Lung (tissue), 12 donors: ENCODE results near the gene LUZP4. TPM values are rescaled to one million over a fixed set of nuclear protein-coding genes. Genes with fewer than 3 reads are reported as not detected.

ENCODE experiments used
- ATAC-seq: fragments of 200-7000 bp; cut with Tn5 transposase; one replicate; pipeline ENCODE4 v1.9.1; 2020; ENCODE audit warnings: moderate number of reproducible peaks; ENCODE audit not compliant: insufficient read depth, low FRiP score
- DNase-seq, 3 donors: peaks; one replicate each; pipeline ENCODE4 v3.0.0-alpha.2; 2013 to 2017
- H3K27ac ChIP-seq, 2 donors: one replicate each; pipeline ENCODE4 v1.5.1; 2013; ENCODE audit warnings: mild to moderate bottlenecking in 2 of 2, moderate library complexity in 2 of 2, control low read depth in 1 of 2, inconsistent platforms in 1 of 2, low read depth in 1 of 2, low read length in 1 of 2
- H3K27me3 ChIP-seq, 3 donors: one replicate each; pipeline ENCODE4 v1.5.1; 2013; ENCODE audit warnings: low read length in 2 of 3; ENCODE audit not compliant: control insufficient read depth in 3 of 3, insufficient read depth in 3 of 3
- H3K36me3 ChIP-seq, 4 donors: one replicate each; pipeline ENCODE4 v1.5.1; 2013; ENCODE audit warnings: low read length in 4 of 4, mild to moderate bottlenecking in 1 of 4, moderate library complexity in 1 of 4; ENCODE audit not compliant: control insufficient read depth in 4 of 4, insufficient read depth in 4 of 4
- H3K4me1 ChIP-seq, 5 donors: one replicate each; pipeline ENCODE4 v1.5.1; 2013; ENCODE audit warnings: low read length in 5 of 5, mild to moderate bottlenecking in 2 of 5, moderate library complexity in 1 of 5; ENCODE audit not compliant: control insufficient read depth in 5 of 5, insufficient read depth in 5 of 5
- H3K4me3 ChIP-seq: one replicate; pipeline ENCODE4 v1.5.1; 2013; ENCODE audit warnings: mild to moderate bottlenecking, control low read depth, moderate library complexity
- H3K9ac ChIP-seq, 2 donors: one replicate each; pipeline ENCODE4 v1.5.1; 2013; ENCODE audit warnings: low read length in 2 of 2, control low read depth in 1 of 2; ENCODE audit not compliant: insufficient read depth in 1 of 2
- H3K9me3 ChIP-seq, 4 donors: one replicate each; pipeline ENCODE4 v1.5.1; 2013; ENCODE audit warnings: low read length in 3 of 4, mild to moderate bottlenecking in 1 of 4, moderate library complexity in 1 of 4; ENCODE audit not compliant: control insufficient read depth in 4 of 4, insufficient read depth in 3 of 4
- WGBS, 2 donors: extraction: QIAGEN DNeasy Blood & Tissue Kit; methylation state at CpG; one replicate each; pipeline ENCODE4 v1.1.7; 2013; 5-methylcytosine and 5-hydroxymethylcytosine counted together
- polyA plus RNA-seq, 2 donors: library from polyadenylated mRNA; stranded (reverse); fragments of 200-250 nt; gene quantifications; one replicate each; pipeline ENCODE4 v1.2.1, GENCODE V29; 2013
- total RNA-seq, 2 donors: library from RNA; depleted of rRNA in 1 of 2; stranded (reverse); fragments of >200 nt in 1 of 2; gene quantifications; one replicate each; pipeline ENCODE4 v1.2.1, GENCODE V29; 2014 to 2021
- TF ChIP-seq, protein P1 (sequence below): IDR thresholded peaks from 2 replicates; pipeline ENCODE4 v1.5.1; 2012; ENCODE audit warnings: mild to moderate bottlenecking; ENCODE audit errors: control extremely low read depth, extremely low read depth
- donor health status: control.
- donor health status: control.
- donor health status: Bipolar disorder and iron deficiency.
- donor health status: healthy.
- donor health status: DM: yes; HTN: yes; CAD: no.

The LUZP4 gene
- total and polyA plus RNA-seq, 4 donors: not detected

DNA sequence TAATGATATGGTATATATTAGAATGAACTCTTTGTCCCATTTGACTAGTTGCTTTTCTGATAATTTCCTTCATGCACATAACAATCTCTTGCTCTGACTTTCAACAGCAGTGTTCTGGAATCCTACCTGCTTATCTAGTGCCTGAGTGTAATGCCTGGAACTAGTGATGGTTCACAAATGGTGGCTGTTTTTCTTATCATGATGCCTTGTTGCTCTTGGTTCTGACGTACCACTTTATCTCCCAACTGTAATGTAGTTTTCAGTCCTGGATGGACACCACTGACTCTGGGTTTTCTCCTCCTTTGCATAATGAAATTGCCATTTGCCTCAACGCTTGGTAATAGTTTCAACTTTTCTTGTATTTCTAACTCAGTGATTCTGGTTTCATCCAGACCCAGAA lies 25.5 kb upstream of the LUZP4 start:
- no peak for ATAC-seq
- H3K4me3 ChIP-seq: no peak overlapping the region
- no peaks in the 10 kb centered on the region for H3K36me3 ChIP-seq
- peaks cover 5 to 66% (median 22%) of the 10 kb centered on the region in 3 donors for H3K27me3 ChIP-seq
- TF ChIP-seq, protein P1, sequence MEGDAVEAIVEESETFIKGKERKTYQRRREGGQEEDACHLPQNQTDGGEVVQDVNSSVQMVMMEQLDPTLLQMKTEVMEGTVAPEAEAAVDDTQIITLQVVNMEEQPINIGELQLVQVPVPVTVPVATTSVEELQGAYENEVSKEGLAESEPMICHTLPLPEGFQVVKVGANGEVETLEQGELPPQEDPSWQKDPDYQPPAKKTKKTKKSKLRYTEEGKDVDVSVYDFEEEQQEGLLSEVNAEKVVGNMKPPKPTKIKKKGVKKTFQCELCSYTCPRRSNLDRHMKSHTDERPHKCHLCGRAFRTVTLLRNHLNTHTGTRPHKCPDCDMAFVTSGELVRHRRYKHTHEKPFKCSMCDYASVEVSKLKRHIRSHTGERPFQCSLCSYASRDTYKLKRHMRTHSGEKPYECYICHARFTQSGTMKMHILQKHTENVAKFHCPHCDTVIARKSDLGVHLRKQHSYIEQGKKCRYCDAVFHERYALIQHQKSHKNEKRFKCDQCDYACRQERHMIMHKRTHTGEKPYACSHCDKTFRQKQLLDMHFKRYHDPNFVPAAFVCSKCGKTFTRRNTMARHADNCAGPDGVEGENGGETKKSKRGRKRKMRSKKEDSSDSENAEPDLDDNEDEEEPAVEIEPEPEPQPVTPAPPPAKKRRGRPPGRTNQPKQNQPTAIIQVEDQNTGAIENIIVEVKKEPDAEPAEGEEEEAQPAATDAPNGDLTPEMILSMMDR: no peak
- WGBS, 2 donors: 79 to 94% methylated on average over 2 of the region's 2 CpGs
- no peak overlapping the region for H3K27ac ChIP-seq
- H3K9me3 ChIP-seq: no peaks in the 10 kb centered on the region
- H3K4me1 ChIP-seq: peaks cover 0 to 3% (median 0%) of the 10 kb centered on the region in 5 donors
- DNase-seq: no peak
- H3K9ac ChIP-seq: no peak overlapping the region

DNA sequence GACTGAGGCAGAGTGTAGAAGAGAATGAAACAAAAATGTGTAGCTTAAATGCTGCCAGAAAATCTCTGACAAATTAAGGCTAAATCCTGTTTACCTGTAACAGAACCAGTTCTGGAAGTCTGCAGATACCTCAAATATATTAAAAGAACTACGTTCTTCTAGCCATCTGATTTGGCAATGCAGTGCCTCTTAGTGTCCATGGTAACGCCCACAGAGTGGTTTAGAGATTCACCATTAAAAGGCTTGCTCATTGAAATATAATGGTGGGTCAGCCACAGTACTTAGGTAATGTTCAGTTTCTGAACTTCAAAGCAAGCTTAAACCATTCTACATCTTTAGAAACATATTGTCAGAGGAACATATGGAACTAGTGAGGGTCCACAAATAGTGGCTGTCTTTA lies 23.2 kb upstream of the LUZP4 start:
- Histone ChIP-seq H3K36me3 (no peaks in the 10 kb centered on the region), H3K4me1 (no peaks in the 10 kb centered on the region), H3K27ac (no peak overlapping the region), H3K4me3 (no peak overlapping the region), H3K9me3 (no peaks in the 10 kb centered on the region), H3K9ac (no peak overlapping the region), H3K27me3 (peaks cover 0 to 55% (median 21%) of the 10 kb centered on the region in 3 donors)
- ATAC-seq (no peak), DNase-seq (no peak)
- TF ChIP-seq, protein P1: no peak
- 48 to 75% methylated on average over 2 of the region's 2 CpGs for WGBS, 2 donors

DNA sequence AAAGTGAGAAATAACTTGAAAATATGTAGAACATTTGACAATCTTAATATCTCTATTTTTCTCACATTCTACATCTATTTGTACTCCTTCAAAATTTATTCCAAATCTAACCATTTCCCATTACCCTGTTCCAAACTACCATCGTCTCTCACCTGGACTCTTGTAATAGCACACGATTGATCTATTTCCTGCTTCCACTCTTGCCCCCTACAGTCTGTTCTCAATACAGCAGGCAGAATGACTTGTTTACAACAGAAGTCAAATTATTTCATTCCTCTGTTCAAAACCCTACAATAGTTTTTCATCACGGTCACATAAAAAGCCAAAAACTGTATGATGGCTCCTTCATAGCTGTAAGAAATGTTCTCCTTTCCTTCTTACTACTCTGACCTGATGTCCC lies 21.1 kb upstream of the LUZP4 start:
- 28 to 46% methylated on average over 3 of the region's 3 CpGs for WGBS, 2 donors
- ATAC-seq: no peak
- no peaks in the 10 kb centered on the region for H3K4me1 ChIP-seq

More for the DNA sequence above, 21.1 kb upstream of the LUZP4 start:
- Histone ChIP-seq H3K4me3 (no peak overlapping the region), H3K27ac (no peak overlapping the region), H3K36me3 (no peaks in the 10 kb centered on the region), H3K9me3 (no peaks in the 10 kb centered on the region), H3K9ac (no peak overlapping the region), H3K27me3 (peaks cover 0 to 44% (median 24%) of the 10 kb centered on the region in 3 donors)
- DNase-seq: no peak
- TF ChIP-seq, protein P1: no peak
